Measurements from ENCODE around the gene MRM1.

GRCh38 chr17:36640346-36640745 lies 39.0 kb downstream of the MRM1 start:
- TF ChIP-seq POLR2AphosphoS5 (IDR thresholded peaks at IDR 0.05), result no peak
- TF ChIP-seq CTCF (IDR thresholded peaks at IDR 0.05), result no peak
- no peak for TF ChIP-seq POLR2A (IDR thresholded peaks at IDR 0.05)
